GM19099 (cell line): Measurements from ENCODE around the gene THSD7A.

Experiments
- POLR2A ChIP-seq: IDR thresholded peaks from 3 replicates; pipeline ENCODE4 v1.6.1; 2011; ENCODE audit warnings: low read depth; ENCODE audit not compliant: insufficient read length; ENCODE audit errors: extremely low read depth

Gene THSD7A

GRCh38 chr7:11473807-11474424, 358.1 kb downstream of the THSD7A start:
- no peak for TF ChIP-seq POLR2A

DNA sequence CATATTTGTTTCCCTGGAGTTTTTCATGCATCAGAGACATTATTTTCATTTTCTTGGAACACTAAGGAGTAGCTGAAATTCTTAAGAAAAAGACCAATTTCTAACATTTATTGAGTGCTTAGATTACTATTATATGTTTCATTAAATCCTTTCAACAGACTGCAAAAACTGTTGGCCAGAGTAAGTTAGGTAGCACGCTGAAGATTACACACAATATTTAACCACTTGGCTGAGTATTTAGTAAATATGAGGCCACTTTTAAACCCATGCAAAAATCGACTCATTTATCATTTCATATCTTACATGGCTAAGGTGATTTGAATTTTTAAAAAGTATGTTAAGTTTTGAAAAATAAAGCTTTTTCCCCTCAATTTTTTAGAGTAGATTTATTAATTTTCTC, 358.8 kb downstream of the THSD7A start:
- TF ChIP-seq POLR2A, result no peak

DNA sequence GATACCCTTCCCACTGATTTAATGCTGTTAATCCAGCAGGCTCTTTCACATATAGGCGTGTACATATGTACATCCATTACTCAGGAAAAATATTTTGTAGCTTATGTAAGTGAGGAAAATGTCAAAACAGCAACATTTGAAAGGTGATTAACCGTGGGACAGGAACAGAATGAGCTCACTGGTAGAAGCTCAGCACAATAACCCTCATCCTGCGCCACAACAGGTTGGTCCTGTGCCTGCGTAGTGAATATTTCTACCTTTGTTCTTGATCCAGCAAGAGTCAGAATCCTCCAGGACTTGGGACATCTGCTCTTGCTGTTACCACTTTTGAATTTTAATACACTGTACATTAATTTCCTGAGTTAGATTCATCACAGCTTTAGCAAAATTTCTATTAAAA, 359.4 kb downstream of the THSD7A start:
- no peak for TF ChIP-seq POLR2A

DNA sequence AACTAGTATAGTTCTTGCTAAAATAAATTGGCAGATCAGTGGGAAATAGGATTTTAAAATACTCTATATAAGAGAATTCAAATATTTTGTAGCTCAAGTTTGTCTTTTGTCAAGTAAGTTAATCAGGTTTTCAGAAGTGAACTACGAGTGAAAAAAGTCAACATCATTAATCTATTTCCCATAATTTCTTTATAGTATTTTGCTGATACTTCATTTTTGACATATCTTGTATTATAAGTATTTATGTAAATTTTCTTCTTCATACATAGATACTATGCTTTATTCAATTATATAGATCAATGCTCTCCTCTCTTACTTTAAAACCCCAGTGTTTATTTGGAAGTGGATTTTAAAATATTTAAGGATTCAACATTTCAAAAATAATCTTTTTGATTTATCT, 360.7 kb downstream of the THSD7A start:
- no peak for TF ChIP-seq POLR2A

GRCh38 chr7:11469028-11469745, 362.8 kb downstream of the THSD7A start:
- no peak for TF ChIP-seq POLR2A

GRCh38 chr7:11466517-11467105, 365.4 kb downstream of the THSD7A start:
- no peak for TF ChIP-seq POLR2A

DNA sequence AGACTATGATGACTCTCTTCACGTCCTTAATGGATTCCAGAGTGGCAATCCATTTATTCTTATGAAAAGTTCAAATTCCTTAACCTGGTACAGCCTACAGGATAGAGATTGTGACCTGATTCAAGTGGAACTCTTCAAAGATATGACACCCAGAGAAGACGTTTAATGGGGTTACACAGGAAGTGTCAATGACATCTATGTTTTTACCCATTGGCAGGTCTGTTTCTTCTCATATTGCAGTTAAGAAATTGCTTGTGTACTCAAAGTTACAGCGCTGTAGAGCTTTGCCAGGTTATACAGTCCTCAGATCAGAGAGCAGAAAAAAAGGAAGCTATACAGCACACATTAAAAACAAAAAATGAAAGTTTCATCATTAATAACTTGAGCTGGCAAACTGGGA, 367.4 kb downstream of the THSD7A start:
- no peak for TF ChIP-seq POLR2A

- TF ChIP-seq POLR2A, result no peak
Measured at GRCh38 chr7:11461946-11462345, 370.1 kb downstream of the THSD7A start.

DNA sequence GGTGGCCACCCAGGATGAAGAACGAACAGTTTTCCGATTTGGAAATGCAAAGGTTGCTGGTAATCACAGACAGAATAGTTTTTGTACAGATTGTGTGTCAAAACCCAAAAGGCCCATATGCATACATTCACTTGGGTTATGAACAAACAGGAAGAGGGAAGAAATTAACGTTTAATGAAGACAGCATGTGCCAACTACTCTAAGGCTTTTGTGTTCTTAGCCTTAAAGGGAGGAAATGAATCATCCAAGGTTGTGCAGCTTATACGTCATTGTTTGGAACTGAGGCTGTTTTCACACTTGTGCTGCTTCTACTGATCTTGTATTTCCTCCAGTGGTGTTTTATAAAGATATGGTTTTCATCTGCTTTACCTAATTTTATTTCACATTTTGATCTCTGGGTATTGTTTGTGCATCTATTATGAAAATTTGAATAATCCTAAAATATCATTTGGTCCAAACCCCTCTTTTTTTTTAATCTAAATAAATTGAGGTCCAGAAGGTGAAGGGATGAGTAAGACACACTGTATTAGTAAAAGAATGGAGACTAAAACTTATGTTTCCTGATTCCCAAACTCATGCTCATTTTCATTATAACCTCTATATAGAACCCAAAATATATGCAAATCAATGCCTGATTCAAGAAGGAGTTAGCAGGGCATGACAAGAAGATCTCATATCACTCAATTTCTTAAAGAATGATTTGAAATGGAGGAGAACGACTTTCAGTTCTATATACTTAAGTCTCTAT, 373.1 kb downstream of the THSD7A start:
- TF ChIP-seq POLR2A, result no peak

- TF ChIP-seq POLR2A, result no peak
Measured at GRCh38 chr7:11457419-11457818, 374.6 kb downstream of the THSD7A start.

GRCh38 chr7:11456574-11456973, 375.4 kb downstream of the THSD7A start:
- no peak for TF ChIP-seq POLR2A

GRCh38 chr7:11452476-11452875, 379.5 kb downstream of the THSD7A start:
- TF ChIP-seq POLR2A, result no peak

GRCh38 chr7:11450281-11450680, 381.7 kb downstream of the THSD7A start:
- TF ChIP-seq POLR2A, result no peak

DNA sequence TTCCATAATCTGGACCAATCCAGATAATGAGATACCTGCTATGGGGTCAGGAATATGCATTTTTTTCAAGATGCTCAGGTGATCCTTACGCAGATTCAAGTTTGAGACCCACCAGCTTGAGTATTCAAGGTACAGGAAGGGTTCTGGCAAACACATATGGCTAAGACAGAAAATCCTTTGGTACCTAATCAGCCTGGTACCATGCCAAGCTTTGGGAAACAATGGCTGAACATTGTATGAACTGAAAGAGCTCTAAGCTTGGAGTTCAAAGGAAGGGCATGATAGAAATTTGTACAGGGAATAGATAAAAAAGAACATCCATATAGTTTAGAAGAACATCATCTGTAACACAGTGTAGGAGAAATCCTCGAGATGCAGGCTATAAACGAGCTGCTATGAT, 382.7 kb downstream of the THSD7A start:
- no peak for TF ChIP-seq POLR2A

DNA sequence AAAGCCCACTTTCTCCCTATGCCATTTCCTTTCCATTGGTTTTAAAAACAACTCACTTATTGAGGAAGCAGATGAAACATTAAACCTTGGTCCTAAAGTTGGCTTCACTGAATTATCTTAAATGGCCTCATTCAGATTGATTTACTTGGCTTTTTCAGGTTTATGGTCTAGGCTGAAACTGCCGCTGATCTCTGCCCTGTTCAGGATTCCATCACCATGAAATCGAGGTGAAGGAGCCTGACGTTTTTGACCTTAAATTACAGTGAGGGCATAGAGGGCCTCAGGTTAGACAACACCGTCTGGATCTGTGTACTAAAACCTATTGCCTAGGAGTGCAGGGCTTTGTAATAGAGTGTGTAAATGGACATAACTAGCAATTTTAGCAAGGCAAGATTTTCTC, 383.7 kb downstream of the THSD7A start:
- TF ChIP-seq POLR2A, result no peak

DNA sequence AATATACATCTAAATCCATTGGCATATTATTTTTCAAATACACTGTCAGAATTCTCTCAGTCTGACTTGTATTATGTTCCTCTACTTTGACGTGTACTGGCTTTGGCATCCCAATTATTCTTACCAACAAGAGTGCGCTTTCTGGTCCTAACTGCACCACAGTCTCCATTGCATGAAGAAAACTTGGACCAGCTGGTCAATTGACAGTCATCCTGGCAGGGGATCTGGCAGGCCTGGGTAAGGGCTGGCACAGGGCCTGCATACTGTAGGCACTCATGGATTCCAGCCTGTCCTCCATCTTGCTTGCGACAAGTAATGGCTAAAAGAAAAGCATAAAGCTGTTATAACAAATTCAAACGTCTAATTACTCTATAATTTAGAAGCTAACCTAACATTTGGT, 384.9 kb downstream of the THSD7A start:
- no peak for TF ChIP-seq POLR2A
